ENCODE results near the gene GUCY1B1.

Gene GUCY1B1

GRCh38 chr4:155849042-155849441 is 90.2 kb downstream of the GUCY1B1 start:
- no peak for TF ChIP-seq CTCF (IDR thresholded peaks at IDR 0.05)

GRCh38 chr4:155853189-155853588 is 94.4 kb downstream of the GUCY1B1 start:
- no peak for TF ChIP-seq CTCF (IDR thresholded peaks at IDR 0.05)

- TF ChIP-seq CTCF (IDR thresholded peaks at IDR 0.05) = no peak
Measured at GRCh38 chr4:155854582-155855226, 95.9 kb downstream of the GUCY1B1 start.

- TF ChIP-seq CTCF (IDR thresholded peaks at IDR 0.05) = no peak
Measured at GRCh38 chr4:155855897-155856296, 97.1 kb downstream of the GUCY1B1 start.
